ENCODE results near the gene ZP3.
"Not testable (repeated sequence)": the region's sequence is repeated elsewhere in the genome, so short reads cannot be mapped to it uniquely, and the experiment has no call there.

ZP3 gene

GRCh38 chr7:76476742-76477474 lies 52.2 kb downstream of the ZP3 start:
- H3K27me3 ChIP-seq: not testable (repeated sequence)

GRCh38 chr7:76479628-76480027 lies 54.9 kb downstream of the ZP3 start:
- H3K36me3 ChIP-seq: not testable (repeated sequence)

More at GRCh38 chr7:76476742-76477474, 52.2 kb downstream of the ZP3 start:
- not testable (repeated sequence) for H3K4me3 ChIP-seq (ENCODE audit: low read depth, low read length); H3K4me1 ChIP-seq; H3K36me3 ChIP-seq; H3K9me3 ChIP-seq; DNase-seq

GRCh38 chr7:76480403-76481253 lies 55.9 kb downstream of the ZP3 start:
- H3K4me1 ChIP-seq; H3K9me3 ChIP-seq; H3K4me3 ChIP-seq (ENCODE audit: low read depth, low read length); H3K36me3 ChIP-seq; H3K27me3 ChIP-seq; DNase-seq: not testable (repeated sequence)

More at GRCh38 chr7:76479628-76480027, 54.9 kb downstream of the ZP3 start:
- not testable (repeated sequence) for DNase-seq; H3K4me1 ChIP-seq; H3K27me3 ChIP-seq; H3K9me3 ChIP-seq; H3K4me3 ChIP-seq (ENCODE audit: low read depth, low read length)

GRCh38 chr7:76482660-76483059 lies 57.9 kb downstream of the ZP3 start:
- not testable (repeated sequence) for DNase-seq; H3K27me3 ChIP-seq; H3K36me3 ChIP-seq; H3K4me1 ChIP-seq; H3K9me3 ChIP-seq; H3K4me3 ChIP-seq (ENCODE audit: low read depth, low read length)

GRCh38 chr7:76483081-76483480 lies 58.3 kb downstream of the ZP3 start:
- DNase-seq; H3K4me1 ChIP-seq; H3K4me3 ChIP-seq (ENCODE audit: low read depth, low read length); H3K36me3 ChIP-seq; H3K27me3 ChIP-seq; H3K9me3 ChIP-seq: not testable (repeated sequence)

- not testable (repeated sequence) for H3K27me3 ChIP-seq, H3K9me3 ChIP-seq, DNase-seq
Observed at GRCh38 chr7:76484456-76484855, 59.7 kb downstream of the ZP3 start.

GRCh38 chr7:76485822-76486610 lies 61.3 kb downstream of the ZP3 start:
- not testable (repeated sequence) for H3K9me3 ChIP-seq; DNase-seq; H3K36me3 ChIP-seq; H3K4me1 ChIP-seq; H3K27me3 ChIP-seq; H3K4me3 ChIP-seq (ENCODE audit: low read depth, low read length)

More at GRCh38 chr7:76484456-76484855, 59.7 kb downstream of the ZP3 start:
- not testable (repeated sequence) for H3K4me3 ChIP-seq (ENCODE audit: low read depth, low read length); H3K4me1 ChIP-seq; H3K36me3 ChIP-seq

- not testable (repeated sequence) for H3K4me3 ChIP-seq (ENCODE audit: low read depth, low read length); H3K36me3 ChIP-seq; H3K9me3 ChIP-seq; H3K27me3 ChIP-seq; H3K4me1 ChIP-seq; DNase-seq
Observed at GRCh38 chr7:76486618-76487017, 61.9 kb downstream of the ZP3 start.

- not testable (repeated sequence) for DNase-seq
Observed at GRCh38 chr7:76487969-76488368, 63.2 kb downstream of the ZP3 start.

More at GRCh38 chr7:76487969-76488368, 63.2 kb downstream of the ZP3 start:
- not testable (repeated sequence) for H3K9me3 ChIP-seq; H3K27me3 ChIP-seq; H3K4me1 ChIP-seq; H3K36me3 ChIP-seq; H3K4me3 ChIP-seq (ENCODE audit: low read depth, low read length)
